HG02763 (cell line): ENCODE data around the gene MRPL53.
"Not testable (repeated sequence)": the region's sequence is repeated elsewhere in the genome, so short reads cannot be mapped to it uniquely, and the experiment has no call there.

ENCODE experiments used
- ATAC-seq: cut with Tn5 transposase; IDR thresholded peaks from one replicate; pipeline ENCODE4 v1.9.1; 2021; ENCODE audit warnings: mild to moderate bottlenecking, moderate library complexity; ENCODE audit not compliant: unreplicated experiment

MRPL53 gene

GRCh38 chr2:74482801-74483674 lies 10.6 kb upstream of the MRPL53 start, which contains the start of the genes CCDC142 and TTC31:
Gene CCDC142, minus strand, starts transcription at chr2:74482998. Its CDS starts 161 bp downstream, at chr2:74482837.
Gene TTC31, plus strand, starts transcription at chr2:74483081. Its CDS starts 15 bp downstream, at chr2:74483096.
- ATAC-seq = peak; percentile 88

DNA sequence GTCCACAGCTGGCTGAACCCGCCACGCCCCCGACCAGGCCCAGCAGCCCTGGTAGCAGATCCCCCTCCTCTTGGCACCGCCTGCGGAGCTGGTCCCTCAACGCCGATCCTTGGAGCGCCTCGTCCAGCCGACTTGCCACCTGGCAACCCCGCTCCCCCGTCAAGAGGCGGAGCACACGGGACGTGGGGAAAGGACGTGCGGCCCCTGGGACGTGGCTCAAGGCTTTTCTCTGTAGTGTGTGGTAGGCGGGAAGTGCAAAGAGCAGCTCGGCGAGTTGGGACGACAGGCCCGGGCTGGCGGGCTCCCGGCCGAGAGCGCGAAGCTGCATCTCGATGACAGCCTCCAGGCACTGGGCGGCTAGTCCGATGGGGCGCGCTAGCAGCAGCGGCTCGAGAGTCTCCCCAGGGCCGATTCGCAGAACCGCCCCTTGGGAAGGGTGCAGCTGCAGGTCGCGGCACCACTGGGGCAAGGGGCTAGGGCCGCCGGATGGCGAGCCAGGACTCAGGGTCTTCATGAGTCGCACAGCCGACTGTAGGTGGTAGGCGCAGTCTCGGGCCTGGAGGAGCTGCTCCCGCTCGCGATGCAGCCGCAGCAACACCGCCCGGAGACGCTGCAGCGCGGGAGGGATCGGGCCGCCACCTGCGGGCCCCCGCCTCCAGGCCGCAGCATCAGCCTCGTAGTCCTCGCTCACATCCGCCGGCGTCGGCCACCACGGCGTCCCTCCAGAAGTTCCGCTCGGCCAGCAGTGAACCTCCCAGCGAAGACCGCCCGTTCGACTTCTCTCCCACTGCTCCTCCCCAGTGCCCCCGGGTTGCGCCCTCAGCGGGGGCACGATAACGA lies 9.7 kb upstream of the MRPL53 start:
- peak; percentile 38 for ATAC-seq

DNA sequence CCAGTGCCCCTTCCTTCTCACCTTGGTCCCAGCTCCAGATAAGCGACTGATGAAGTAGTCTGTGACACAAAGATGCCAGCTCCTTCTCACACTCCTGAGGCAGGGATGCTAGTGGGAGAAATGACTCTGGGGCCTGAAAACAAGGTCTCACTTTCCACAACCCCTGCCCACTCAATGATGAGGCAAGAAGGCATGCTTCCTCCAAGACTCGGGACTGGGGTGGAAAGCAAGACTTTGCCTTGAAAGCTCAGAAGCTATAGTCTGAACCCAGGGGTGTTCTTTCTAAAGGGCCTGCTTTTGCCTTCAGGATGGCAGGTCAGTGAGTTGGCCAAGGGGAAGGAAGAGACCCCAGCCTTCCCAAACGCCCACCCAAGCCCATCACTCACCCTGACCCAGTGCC lies 9.0 kb upstream of the MRPL53 start:
- no peak for ATAC-seq

GRCh38 chr2:74474899-74475298 lies 2.4 kb upstream of the MRPL53 start:
- no peak for ATAC-seq

GRCh38 chr2:74474481-74474880 lies 2.0 kb upstream of the MRPL53 start:
- ATAC-seq = no peak

GRCh38 chr2:74472945-74473258 lies 422 bp upstream of the MRPL53 start:
- no peak for ATAC-seq

DNA sequence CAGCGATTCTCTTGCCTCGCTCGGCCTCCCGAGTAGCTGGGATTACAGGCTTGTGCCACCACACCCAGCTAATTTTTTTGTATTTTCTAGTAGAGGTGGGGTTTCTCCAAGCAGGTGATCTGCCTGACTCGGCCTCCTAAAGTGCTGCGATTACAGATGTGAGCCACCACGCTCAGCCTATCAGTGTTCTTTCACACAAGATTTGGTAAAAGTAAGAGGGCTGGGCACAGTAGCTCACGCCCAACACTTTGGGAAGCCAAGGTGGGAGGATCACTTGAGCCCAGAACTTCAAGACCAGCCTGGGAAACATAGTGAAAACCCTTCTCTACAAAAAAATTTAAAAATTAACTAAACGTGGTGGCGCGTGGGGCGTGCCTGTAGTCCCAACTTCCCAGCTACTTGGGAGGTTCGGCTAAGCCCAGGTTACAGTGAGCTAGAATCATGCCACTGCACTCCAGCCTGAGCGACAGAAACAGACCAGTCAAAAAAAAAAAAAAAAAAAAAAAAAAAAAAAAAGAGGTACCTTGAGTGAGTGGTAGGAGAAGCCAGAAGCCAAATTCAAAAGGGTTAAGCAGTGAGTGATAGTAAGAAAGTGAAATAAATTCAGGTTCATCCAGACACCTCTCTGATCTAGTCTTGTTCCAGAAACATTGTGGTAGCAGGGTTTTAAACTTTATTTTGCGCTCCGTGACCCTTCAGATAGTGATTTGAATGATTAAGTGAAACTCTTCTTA lies 981 bp downstream of the MRPL53 start:
- ATAC-seq = no peak

DNA sequence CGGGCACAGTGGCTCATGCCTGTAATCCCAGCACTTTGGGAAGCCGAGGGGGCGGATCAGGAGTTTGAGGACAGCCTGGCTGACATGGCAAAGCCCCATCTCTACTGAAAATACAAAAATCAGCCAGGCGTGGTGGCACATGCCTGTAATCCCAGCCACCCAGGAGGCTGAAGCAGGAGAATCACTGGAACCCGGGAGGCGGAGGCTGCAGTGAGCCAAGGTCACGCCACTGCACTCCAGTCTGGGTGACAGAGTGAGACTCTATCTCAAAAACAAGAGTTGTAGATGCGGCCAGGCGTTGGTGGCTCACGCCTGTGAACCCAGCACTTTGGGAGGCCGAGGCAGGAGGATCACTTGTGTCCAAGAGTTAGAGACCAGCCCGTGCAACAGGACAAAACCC lies 1.7 kb downstream of the MRPL53 start:
- not testable (repeated sequence) for ATAC-seq

DNA sequence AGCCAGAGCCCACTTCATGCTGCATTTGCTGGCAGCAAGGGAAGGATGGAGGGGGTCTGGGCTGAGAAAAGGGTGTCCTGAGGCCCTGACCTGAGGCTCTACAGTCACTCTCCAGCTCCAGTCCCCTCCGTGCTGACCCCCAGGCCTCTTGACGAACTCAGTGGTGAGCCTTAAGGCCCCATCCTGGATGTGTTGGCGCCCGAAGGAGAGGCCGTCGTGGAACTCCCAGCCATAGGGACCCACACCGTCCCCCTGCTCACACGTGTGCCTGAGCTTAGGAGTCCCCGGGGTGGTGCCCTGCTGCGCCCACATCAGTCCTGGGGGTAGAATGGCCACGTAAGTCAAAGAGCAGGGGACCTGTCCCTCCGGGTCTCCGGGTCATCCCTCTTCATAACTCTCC lies 8.1 kb downstream of the MRPL53 start:
- no peak for ATAC-seq

DNA sequence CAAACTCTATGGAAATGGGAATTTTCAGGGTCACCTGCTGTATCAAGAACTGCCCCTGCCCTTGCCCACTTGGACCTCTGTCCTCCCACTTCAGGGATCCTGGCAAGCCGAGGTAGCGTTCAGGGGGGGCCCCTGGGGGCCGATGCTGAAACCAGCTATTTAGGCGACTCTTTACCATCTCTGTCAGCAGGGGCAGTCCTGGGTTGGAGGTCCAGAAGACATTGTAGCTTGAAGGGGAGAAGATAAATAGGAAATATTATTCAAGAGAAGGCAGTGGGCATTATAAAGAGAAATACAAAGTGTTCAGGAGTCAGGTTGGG lies 9.7 kb downstream of the MRPL53 start:
- no peak for ATAC-seq

DNA sequence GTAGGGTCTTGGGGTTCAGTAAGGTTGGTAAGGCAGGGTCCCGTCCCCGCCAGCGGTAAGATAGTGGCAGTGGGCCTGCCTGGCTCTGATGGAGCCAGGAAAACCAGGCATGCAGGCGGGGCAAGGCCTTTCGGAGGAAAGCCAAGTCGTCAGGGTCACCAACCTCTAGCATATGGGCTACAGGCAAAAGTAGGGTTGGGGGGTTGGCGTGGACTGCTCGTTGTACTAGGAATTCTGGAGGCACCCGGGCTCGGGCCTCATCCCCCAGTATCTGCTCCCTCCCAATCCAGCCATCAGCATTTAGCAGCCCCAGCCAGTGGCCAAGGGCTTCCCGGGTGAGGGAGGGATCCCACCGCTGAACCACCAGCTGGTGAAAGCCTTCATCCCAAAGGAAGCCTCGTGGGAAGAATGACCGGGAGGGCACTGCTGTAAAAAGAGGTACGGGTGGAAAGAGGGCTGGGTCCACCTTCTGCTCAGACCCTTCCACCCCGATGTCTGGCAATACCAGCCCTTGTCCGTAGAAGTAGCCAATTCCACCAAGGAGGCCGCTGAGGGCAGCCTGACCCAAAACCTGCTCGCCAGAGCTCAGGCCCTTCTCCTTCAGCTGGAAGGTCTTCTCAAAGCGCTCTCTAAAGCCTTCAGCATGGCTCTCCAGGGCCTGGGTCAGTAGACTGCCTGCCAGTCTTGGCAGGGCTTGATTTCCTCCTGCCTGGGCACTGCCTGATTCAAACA lies 10.3 kb downstream of the MRPL53 start:
- ATAC-seq = no peak

DNA sequence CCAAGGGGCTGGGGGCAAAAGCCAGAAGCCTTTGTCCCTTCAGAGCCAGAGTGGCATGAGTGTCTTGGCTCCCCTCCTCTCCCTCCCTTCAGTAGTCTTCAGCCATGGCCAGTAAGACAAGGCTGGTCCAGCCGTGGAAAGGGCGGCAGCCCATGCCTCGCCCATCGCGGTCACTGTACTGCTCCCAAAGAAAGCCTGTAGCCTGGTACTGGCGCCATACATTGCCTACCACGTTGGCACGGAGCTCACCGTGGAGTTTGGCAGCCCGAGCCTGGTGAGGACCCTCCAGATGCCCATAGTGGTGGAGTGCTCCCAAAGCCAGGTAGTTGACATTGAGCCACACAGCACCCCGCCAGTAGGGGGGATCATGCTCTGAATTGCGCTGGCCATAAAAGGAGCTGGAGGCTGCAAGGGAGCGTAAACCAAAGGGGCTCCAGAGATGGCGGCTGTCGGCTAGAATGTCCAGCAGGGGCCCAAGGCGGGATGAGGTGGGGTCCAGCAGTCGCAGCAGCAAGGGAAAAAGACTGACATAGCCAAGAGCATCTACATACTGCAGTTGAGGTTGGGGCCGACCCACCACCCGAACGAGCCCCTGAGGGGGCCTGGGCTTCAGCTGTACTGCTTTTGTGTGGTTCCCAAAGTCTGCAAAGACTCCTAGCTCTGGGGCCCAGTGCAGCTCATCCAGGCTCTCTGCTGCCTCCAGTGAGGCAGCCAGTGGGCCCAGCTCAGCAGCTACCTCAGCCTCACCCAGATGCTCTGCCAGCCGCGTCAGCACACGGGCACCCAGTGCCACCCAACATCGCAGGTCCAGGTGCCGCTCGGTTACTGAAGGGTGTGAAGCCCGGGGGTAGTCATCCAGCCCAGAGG lies 11.1 kb downstream of the MRPL53 start:
- no peak for ATAC-seq

DNA sequence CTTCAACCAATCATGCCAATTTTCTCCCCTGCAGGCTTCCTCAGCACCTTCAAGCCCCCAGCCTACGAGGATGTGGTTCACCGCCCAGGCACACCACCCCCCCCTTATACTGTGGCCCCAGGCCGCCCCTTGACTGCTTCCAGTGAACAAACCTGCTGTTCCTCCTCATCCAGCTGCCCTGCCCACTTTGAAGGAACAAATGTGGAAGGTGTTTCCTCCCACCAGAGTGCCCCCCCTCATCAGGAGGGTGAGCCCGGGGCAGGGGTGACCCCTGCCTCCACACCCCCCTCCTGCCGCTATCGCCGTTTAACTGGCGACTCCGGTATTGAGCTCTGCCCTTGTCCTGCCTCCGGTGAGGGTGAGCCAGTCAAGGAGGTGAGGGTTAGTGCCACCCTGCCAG lies 12.3 kb downstream of the MRPL53 start:
- not testable (repeated sequence) for ATAC-seq

GRCh38 chr2:74459503-74460118 lies 12.9 kb downstream of the MRPL53 start:
- not testable (repeated sequence) for ATAC-seq

DNA sequence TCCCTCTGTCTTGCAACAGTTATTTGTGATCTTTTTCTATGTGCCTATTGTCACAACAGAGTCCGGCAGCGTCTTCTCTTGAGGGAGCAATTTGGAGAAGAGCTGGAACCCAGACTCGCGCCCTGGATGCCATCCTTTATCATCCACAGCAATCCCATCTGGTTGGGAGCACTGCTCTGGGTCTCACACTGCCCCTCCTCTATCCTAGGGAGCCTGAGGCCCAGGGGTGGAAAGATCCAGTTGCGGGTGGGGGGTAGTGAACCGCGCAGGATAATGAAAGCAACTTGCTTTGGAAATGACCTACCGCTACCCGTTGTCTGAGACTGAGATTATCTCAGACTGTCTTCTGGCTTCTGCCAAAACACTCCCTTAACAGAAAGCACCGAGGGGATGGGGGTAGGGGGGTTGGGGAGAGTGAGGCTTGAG lies 13.5 kb downstream of the MRPL53 start:
- ATAC-seq = no peak

- ATAC-seq = peak; percentile 83
Observed at GRCh38 chr2:74458132-74458937, 14.1 kb downstream of the MRPL53 start, which contains the start of gene WBP1. Gene WBP1, plus strand, starts transcription at chr2:74458438. Its CDS starts 165 bp downstream, at chr2:74458603.

- ATAC-seq = peak; percentile 36
Observed at GRCh38 chr2:74457549-74458131, 14.8 kb downstream of the MRPL53 start.

DNA sequence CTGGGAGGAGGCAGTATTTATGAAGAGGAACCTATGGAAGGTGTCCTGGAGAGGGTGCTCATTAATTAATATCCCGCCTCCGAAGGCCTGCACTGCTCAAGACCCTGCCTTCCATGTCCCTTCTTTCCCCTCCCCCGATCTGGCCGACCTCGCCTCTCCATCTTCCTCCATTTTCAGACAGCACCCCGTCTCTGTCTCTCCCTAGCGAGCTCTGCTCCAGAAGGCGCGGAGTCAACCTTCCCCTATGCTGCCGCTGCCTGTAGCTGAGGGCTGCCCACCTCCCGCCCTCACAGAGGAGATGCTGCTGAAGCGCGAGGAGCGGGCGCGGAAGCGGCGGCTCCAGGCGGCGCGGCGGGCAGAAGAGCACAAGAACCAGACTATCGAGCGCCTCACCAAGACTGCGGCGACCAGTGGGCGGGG lies 15.3 kb downstream of the MRPL53 start:
- no peak for ATAC-seq
